ENCODE results near the gene SP140.

The SP140 gene

GRCh38 chr2:230356084-230356483 is 130.5 kb downstream of the SP140 start:
- no peak for DNase-seq
- intact Hi-C loops (cut with DNase I) = no loop called here

GRCh38 chr2:230358305-230358704 is 132.8 kb downstream of the SP140 start:
- intact Hi-C loops (cut with DNase I) = no loop called here

GRCh38 chr2:230360028-230360427 is 134.5 kb downstream of the SP140 start:
- DNase-seq = no peak
- intact Hi-C loops (cut with DNase I) = no loop called here

More at GRCh38 chr2:230358305-230358704, 132.8 kb downstream of the SP140 start:
- DNase-seq = no peak

GRCh38 chr2:230362030-230362691 is 136.6 kb downstream of the SP140 start:
- DNase-seq = no peak
- intact Hi-C loops (cut with DNase I) = no loop called here
